Embryonic facial prominence (tissue), 1 donor: ENCODE results near the gene SGIP1.
"Not testable (repeated sequence)": the region's sequence is repeated elsewhere in the genome, so short reads cannot be mapped to it uniquely, and the experiment has no call there.

Source experiments
- DNase-seq: peaks from one replicate; pipeline ENCODE4 v3.0.0-alpha.2; 2016; ENCODE audit errors: extremely low spot score

The SGIP1 gene

DNA sequence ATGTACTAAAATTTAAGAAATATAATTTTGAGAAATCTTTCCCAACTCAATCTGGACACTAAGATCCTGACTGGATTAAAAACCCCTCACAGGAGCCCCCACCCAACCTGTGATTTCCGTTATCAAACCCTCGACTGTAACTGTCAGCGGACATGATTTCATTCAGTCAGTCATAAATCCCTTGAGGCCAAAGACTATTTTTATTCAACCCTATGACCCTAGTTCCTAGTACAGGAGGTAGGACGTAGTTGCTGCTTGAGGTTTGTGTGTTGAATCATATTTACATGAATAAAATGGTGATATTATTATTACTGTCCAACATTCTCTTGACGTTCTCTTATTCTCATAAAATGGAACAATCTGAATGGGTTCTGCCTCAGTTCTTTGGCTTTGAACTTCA, 145.2 kb downstream of the SGIP1 start:
- DNase-seq, result no peak

DNA sequence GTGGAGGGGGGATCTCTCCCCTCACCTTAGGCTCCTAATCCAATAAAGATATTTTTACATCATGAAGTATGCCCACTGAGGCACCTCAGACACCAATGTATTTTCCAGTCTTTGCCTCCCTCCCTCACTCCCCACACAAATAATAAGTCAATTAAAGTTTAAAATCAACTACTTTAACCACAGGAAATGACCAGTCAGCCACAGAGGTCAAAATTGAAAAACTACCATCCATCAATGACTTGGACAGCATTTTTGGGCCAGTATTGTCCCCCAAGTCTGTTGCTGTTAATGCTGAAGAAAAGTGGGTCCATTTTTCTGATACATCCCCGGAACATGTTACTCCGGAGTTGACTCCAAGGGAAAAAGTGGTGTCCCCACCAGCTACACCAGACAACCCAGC, 147.7 kb downstream of the SGIP1 start:
- no peak for DNase-seq

DNA sequence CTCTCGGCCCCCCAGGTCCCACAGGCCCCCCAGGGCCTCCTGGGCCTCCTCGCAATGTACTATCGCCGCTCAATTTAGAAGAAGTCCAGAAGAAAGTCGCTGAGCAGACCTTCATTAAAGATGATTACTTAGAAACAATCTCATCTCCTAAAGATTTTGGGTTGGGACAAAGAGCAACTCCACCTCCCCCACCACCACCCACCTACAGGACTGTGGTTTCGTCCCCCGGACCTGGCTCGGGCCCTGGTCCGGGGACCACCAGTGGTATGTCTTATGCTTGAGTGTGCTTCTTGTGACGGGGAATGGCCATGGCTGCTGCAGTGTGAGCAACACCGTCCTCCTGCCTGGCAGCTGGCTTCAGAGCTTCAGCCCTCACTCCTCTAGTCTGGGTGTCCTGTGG, 148.2 kb downstream of the SGIP1 start:
- no peak for DNase-seq

GRCh38 chr1:66684353-66684752, 150.4 kb downstream of the SGIP1 start:
- DNase-seq, result no peak

DNA sequence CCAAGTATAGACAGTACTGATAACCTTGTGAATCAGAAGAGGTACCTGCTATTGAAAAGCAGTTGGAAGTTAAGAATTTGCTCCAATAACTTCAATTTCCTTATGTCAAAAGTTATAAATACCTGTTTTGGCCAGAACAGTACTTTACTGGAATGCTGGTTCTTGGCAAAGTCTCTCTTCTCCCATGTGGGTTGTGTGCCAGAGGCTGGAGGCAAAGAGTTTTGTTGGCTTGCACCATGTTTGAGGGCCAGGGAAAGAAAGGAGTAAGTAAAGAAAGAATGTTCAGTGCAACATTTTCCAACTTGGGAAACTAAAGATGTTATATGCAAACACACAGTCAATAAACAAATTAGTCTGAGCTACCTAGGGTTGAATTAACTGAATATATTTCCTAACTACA, 151.3 kb downstream of the SGIP1 start:
- no peak for DNase-seq

DNA sequence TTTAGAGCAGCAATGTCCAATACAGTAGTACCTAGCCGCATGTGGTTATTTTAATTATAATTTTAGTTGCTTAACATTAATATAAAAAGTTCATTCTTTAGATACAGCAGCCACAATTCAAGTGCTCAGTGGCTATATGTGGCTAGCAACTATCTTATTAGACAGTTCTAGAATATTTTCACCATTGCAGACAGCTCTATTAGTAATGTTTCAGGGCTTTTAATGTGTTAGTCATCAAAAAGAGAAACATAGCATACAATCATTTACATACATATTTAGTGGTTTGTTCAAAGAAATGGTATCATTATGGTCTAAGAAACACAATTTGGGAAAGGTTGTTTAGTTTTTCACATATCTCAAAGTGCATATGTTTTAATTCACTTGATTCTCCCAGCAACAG, 151.7 kb downstream of the SGIP1 start:
- no peak for DNase-seq

GRCh38 chr1:66686406-66686805, 152.5 kb downstream of the SGIP1 start:
- no peak for DNase-seq

GRCh38 chr1:66687358-66687757, 153.4 kb downstream of the SGIP1 start:
- no peak for DNase-seq

DNA sequence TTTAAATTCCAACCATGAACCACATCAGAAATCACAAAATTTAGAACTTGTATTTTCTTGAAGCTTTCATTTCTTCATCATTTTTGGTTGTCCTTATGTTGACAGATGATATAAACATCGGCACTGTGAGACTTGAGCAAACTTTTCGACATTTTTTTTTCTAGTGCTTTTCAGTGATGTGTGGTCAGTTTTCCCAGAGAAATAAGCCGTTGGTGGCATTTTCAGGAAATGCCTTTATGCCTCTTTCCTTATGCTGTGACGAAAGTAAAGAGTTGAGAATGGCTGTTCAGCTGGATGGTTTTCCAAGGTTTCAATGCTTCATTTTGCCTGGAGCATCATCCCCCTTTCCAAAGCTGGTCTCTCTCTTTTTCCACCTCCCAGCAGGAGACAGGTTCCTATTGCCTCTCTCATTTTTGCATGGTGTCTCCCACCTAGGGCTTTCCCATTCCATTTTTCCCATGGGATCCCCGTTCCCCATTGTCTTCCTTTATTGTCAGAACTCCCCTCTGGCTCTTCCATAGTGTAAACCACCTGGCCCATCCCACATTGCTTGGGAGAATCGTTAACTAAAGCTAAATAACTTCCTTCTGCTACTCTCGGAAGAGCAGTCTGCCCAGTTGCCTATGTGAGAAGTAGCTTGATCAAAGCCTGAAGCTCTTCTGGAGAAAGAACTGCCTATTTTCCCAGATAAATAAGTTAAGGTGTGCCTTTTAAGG, 156.9 kb downstream of the SGIP1 start:
- DNase-seq, result no peak

GRCh38 chr1:66692681-66693080, 158.7 kb downstream of the SGIP1 start:
- DNase-seq, result no peak

DNA sequence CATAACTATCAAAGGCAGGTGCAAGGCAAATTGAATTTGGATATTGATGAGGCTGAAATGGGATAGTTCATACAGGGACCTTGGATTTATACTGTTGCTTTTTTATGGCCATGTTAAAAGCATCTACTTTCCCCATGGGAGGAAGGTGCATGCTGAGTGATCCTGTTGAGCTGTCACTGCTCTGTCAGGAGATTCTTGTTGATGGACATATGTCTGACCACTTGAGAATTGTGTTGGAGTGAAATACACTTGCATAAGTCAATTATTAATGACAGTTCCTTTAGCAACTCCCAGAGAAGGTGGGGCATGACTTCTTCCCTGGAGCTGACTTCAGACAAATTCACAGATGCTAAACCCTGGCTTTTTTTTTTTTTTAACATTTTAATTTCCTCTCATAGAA, 159.9 kb downstream of the SGIP1 start:
- no peak for DNase-seq

GRCh38 chr1:66695116-66695515, 161.2 kb downstream of the SGIP1 start:
- no peak for DNase-seq

DNA sequence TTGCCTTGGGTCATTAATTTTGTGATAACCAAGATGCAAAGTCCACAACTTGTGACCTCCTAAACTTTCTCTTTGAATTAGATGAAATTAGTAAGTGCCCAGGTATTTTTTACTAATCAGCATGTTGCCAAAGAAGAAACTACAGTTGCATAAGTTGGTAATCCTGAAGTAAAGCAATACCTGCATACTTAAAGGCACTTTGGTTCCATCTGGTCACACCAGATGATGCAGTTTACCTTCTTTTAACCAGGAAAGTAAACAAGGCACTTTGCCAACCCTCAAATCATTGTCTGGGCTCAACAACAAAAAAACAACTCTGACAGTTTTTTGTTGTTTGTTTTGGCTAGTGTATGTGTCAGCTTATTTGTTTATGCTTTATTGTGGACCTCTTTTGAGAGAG, 162.8 kb downstream of the SGIP1 start:
- no peak for DNase-seq

DNA sequence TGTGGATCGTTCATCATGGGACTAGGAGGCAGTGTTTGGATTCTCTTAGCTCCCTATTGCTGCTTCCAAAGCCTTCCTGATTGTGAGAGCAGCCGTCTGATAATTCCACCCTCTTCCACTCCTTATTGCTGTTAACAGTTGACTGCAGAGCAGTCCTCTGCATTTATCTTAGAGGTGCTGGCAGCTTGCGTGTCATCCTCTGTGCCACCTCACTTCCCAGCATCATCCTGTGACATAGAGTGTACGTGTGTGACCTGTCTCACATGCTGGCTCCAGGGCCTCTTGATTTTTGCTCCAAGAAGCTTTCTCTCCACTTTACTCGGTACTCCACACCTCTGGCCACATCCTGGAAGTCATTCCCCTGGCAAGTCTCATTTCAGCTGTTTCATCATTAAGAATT, 165.3 kb downstream of the SGIP1 start:
- DNase-seq, result no peak

DNA sequence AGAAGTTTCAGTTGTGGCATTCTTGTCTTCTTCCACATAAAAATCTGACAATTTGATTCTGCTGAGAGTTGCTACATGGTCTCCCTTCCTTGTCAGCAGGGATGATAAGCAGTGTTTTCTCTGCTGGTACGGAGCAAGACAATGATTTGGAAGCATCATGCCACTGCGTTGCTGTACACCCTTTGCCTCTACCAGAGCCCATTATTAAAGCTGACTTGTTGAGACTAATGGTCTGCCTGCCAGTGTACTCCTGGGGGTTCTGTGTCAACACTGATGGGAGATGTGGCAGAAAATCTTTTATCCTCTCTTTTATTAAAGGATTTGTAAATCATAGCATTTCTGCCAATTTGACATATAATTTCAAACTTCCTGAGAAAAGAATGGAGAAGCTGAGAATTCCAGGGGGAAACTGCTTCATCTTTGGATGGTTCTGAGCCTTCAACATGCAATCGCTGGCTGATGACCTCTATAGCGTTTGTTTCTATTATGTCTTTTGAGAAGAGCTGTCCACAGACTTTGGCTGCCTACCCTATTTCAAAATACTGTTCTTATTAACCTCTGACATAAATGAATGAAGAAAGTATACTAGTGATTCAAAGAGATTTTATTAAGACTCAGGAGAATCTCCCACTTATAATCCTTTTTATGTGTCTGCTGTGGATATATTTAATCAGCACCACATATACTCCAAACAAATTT, 170.4 kb downstream of the SGIP1 start:
- no peak for DNase-seq

- no peak for DNase-seq
These were observed 171.2 kb downstream of the SGIP1 start for GRCh38 chr1:66705110-66705509.

DNA sequence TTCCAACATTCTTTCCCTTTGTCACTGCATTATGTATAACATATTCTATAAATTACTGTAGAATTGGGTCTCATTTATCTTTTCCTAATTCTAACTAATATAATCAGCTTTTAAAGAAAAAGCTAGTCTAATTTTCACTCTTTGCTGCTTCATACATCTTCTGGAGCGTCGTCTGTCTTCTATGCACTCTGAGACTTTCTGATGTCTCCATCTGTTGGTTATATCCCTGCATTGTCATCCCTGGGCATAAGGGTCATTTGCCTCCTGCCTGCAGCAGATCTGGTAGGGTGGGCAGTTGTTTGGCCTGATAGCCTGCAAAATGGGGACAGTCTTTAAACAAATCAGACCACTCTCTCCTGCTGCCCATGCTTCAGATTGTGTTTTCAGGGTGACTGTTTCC, 177.5 kb downstream of the SGIP1 start:
- no peak for DNase-seq

- DNase-seq, result no peak
These were observed 178.9 kb downstream of the SGIP1 start for GRCh38 chr1:66712839-66713238.

DNA sequence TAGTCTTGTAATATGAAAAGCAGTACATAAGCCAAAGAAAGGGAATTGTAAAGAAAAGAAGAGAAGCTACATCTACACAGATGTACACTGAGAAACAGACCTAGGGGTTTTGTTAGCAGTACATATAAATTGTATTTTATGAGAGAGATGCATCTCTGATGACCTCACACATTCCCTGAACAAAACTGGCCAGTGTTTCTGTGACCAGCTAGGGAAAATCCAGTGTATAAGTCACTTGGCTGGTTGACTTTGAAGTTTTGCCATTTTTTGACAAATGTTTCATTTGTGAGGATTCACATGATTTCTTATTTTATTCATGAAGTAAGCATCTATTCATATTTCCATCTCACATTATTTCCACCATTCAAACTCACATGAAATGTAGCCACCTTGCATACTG, 190.0 kb downstream of the SGIP1 start:
- no peak for DNase-seq

DNA sequence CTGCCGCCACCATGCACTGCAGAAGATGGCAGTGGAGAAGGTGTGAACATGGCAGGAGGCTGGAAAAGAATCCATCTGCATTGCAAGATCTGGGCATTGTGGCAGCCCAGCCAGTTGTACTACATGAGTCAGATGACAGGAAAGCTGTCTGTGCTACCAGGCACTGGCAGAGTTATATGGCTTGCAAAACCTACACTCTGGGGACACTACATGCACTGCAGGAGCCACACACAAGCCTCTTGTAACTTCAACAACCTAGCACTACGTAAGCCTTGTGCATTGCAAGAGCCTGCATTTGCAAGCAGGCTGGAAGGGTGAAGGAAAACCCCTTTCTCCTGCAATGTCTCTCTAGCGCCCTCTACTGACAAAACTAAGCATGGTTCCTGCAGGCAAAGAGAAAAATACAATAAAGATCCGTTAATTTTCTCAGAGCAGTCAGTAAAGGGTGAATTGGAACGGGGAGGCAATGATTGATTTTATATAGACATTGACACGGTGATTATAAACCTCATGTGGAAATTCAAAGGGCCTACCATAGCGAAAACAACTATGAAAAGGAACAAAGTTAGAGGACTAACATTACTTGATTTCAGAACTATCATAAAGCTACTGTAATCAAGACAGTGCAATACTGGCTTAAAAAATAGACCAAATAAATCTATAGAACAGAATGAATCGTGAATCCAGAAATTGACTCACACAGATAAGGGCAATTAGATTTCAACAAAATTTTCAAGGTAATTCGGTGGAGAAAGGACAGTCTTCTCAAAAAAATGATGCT, 192.1 kb downstream of the SGIP1 start:
- no peak for DNase-seq

GRCh38 chr1:66728021-66728420, 194.1 kb downstream of the SGIP1 start:
- no peak for DNase-seq

DNA sequence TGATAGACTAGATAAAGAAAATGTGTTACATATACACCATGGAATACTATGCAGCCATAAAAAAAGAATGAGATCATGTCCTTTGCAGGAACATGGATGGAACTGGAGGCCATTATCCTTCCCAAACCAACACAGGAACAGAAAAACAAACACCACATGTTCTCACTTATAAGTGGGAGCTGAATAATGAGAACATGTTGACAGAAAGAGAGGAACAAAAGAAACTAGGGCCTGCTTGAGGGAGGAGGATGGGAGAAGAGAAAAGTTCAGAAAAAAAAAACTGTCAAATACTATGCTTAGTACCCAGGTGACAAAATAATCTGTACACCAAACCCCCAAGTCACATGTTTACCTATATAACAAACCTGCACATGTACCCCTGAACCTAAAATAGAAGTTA, 194.8 kb downstream of the SGIP1 start:
- DNase-seq, result not testable (repeated sequence)

DNA sequence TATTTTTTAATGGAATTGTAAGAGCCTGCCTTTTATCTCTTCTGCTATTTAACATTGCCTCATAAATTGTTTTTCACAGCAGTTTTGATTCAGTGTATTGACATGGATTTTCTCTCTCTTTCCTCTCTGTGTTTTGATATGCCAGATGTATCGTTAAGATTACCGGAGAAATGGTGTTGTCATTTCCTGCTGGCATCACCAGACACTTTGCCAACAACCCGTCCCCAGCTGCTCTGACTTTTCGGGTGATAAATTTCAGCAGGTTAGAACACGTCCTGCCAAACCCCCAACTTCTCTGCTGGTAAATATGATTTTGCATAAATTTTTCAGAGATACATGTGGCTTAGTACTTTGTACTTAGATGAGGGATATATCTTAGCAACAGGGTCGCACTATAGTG, 195.2 kb downstream of the SGIP1 start:
- no peak for DNase-seq
